GM18498 (cell line): ENCODE data around the gene ABCA7.

ENCODE experiments used
- ATAC-seq: cut with Tn5 transposase; IDR thresholded peaks from one replicate; pipeline ENCODE4 v1.9.1; 2021; ENCODE audit warnings: mild to moderate bottlenecking, moderate library complexity; ENCODE audit not compliant: unreplicated experiment

The ABCA7 gene

GRCh38 chr19:1070931-1071791, 31.3 kb downstream of the ABCA7 start:
- ATAC-seq = no peak

- ATAC-seq = no peak
Measured at GRCh38 chr19:1072371-1073015, 32.6 kb downstream of the ABCA7 start.

GRCh38 chr19:1073063-1073955, 33.4 kb downstream of the ABCA7 start:
- ATAC-seq = no peak

- ATAC-seq = peak; percentile 3
Measured at GRCh38 chr19:1073956-1074517, 34.1 kb downstream of the ABCA7 start.

GRCh38 chr19:1074544-1075283, 34.8 kb downstream of the ABCA7 start:
- ATAC-seq = peak; percentile 40

- ATAC-seq = no peak
Measured at GRCh38 chr19:1076046-1076386, 36.1 kb downstream of the ABCA7 start.

GRCh38 chr19:1076951-1077350, 37.0 kb downstream of the ABCA7 start:
- peak; percentile 61 for ATAC-seq

GRCh38 chr19:1079566-1080111, 39.7 kb downstream of the ABCA7 start:
- ATAC-seq = no peak

GRCh38 chr19:1080360-1081161, 40.7 kb downstream of the ABCA7 start:
- no peak for ATAC-seq

GRCh38 chr19:1081301-1082164, 41.6 kb downstream of the ABCA7 start:
- no peak for ATAC-seq

- ATAC-seq = no peak
Measured at GRCh38 chr19:1082165-1082927, 42.4 kb downstream of the ABCA7 start.

GRCh38 chr19:1082928-1083816, 43.3 kb downstream of the ABCA7 start:
- ATAC-seq = no peak

- no peak for ATAC-seq
Measured at GRCh38 chr19:1084024-1084868, 44.3 kb downstream of the ABCA7 start.

- ATAC-seq = no peak
Measured at GRCh38 chr19:1085053-1085658, 45.2 kb downstream of the ABCA7 start.
